ENCODE measurements around the gene PPP1R1B.

Gene PPP1R1B

DNA sequence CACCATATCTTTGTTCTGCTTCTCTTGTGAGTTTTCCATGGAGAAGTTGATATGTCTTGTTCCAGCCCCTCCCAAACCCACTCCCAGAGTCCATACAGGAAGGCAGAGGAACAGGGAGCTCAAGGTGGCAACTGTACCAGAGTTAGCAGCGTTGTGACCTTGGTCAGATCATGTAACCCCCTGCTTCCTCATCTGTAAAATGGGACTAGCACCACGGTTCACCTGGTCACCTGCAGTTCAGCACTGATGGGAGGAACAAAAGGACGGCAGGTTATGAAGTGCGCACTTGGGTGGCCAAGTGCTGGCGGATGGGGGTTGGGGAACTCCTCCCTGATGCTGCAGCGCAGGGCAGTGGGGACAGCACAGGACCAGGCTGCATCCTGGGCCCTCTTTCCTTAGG, 11.3 kb upstream of the PPP1R1B start:
- DNase-seq (ENCODE audit: low read depth in 2 of 2): no peak

GRCh38 chr17:39617100-39617445, 9.7 kb upstream of the PPP1R1B start:
- no peak for DNase-seq (ENCODE audit: low read depth in 2 of 2)

DNA sequence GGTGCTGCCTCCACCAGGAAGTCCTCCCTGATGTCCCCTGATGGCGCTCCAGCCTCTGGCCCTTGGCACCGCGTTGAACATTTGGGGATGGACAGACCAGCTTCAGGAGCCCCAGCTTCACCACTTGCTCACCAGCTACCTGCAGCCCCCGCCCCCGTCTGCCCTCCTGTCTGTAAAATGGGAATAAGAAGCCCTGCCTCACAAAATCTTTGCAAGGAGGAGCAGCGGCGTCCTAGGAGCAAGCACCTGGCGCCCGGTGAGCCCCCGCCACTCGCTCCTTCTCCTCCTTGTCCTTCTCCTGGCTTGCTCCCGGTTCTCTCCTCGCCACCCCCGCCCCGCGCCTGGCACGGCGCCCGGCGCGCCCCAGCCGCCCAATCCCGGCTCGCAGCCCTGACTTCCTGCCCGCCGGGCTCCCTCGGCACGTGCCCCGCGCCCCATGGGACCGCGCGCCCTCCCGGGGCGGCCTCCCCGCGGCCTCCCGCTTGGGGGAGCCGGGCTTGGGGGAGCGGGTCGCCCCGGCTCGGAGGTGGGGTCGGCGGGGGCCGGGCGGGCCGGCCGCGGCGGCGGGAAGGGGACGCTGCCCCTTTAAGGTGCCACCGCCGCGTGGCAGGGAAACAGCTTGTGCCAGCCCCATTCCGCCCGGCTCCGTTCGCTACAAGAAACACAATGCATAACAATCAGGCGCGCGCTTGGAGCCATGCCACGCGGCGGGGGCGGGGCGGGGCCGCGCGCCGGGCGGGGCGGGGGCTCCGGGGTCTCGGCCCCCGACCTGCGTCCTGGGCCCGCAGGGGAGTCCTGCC, 9.1 kb upstream of the PPP1R1B start:
- no peak for DNase-seq (ENCODE audit: low read depth in 2 of 2)

DNA sequence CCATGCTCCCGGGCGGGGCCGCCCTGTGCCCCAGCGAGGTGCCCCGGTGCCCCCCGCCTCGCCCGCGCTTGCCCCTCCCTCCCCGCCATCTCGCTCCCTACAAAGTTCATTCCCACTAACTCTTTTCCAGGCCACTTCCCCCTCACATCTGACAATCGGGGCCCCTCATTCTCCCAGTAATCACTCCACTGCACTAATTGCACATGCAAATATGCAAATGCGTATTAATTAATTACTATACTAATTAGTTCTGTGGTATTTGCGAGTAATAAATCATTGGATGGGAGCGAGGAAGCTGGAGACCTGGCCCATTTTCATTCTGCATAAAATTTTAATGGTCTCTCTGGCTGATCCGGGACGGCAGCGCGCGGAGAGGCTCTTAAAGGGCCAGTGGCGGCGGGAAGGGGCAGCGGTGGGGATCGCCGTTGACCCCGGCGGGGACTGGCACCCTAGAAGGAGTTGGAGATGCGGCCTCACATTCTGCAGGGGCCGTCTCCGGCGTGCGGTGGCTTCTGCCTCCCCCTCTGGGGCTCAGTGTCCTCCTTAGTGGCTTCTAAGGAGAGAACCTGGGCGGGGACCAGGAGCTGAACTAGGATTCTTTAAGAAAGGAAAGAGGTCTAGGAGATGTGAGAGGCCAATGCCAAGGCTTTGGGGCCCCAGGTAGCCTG, 8.4 kb upstream of the PPP1R1B start:
- no peak for DNase-seq (ENCODE audit: low read depth in 2 of 2)

GRCh38 chr17:39618956-39619785, 7.6 kb upstream of the PPP1R1B start:
- DNase-seq (ENCODE audit: low read depth in 2 of 2): no peak

- DNase-seq (ENCODE audit: low read depth in 2 of 2): no peak
These were observed 7.0 kb upstream of the PPP1R1B start for GRCh38 chr17:39619786-39620101.

DNA sequence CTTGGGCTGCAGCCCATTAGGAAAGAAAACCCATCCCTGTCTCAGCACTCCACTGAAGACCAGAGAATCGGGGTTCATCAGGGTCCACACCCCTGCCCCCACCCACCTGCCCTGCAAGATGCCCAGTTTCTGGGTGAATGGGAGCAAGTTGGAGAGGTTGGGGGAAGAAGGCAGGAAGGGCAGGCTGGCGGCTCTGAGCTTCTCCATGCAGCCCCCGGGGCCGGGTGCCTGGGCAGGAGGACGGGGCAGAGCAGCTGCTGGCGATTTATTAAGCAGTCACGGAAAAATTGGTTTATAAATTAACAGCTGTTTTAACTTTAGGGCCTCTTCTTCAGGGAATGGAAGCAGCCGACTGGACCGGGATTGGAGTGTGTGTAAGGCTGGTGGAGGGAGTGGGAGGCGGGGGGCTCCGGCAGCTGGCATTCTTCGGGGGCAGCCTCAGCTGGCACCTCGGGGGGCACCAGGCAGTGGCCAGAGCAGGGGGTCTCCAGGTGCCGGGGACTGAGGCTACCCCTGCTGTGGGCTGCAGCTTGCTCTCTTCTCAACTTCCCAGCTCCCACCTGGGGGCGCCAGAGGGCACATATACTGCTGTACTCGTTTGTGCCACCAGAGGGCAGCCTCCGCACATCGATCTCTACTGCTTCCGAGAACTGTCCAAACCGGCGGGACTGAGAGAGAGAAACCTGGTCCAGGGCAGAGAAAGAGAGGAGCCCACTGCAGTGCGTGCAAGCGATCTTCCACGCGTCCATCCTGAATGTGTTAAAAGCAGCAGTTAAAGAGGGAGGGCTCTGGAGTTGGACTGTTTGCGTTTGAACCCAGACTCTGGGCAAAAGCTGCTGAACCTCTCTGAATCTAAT, 5.0 kb upstream of the PPP1R1B start:
- DNase-seq (ENCODE audit: low read depth in 2 of 2): peak; percentile 35 to 40

GRCh38 chr17:39622380-39623006, 4.3 kb upstream of the PPP1R1B start:
- no peak for DNase-seq (ENCODE audit: low read depth in 2 of 2)

GRCh38 chr17:39623356-39623950, 3.3 kb upstream of the PPP1R1B start:
- DNase-seq (ENCODE audit: low read depth in 2 of 2): no peak

GRCh38 chr17:39624313-39624712, 2.4 kb upstream of the PPP1R1B start:
- no peak for DNase-seq (ENCODE audit: low read depth in 2 of 2)

- no peak for DNase-seq (ENCODE audit: low read depth in 2 of 2)
These were observed 1.5 kb upstream of the PPP1R1B start for GRCh38 chr17:39625198-39625785.

DNA sequence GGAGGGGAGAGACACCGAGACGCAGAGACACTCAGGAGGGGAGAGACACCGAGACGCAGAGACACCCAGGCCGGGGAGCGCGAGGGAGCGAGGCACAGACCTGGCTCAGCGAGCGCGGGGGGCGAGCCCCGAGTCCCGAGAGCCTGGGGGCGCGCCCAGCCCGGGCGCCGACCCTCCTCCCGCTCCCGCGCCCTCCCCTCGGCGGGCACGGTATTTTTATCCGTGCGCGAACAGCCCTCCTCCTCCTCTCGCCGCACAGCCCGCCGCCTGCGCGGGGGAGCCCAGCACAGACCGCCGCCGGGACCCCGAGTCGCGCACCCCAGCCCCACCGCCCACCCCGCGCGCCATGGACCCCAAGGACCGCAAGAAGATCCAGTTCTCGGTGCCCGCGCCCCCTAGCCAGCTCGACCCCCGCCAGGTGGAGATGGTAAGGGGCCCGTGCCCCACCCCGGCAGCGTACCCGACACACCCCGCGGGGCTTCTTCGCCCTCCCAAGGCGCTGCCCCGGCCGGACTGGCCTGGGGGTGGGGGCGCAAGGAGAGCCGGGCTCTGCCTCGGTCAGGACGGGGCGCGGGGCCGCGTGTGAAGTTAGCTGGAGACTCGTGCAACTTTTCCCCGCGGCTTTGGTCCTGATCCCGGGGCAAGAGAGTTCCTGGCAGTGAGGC, 427 bp downstream of the PPP1R1B start:
- DNase-seq (ENCODE audit: low read depth in 2 of 2): no peak

DNA sequence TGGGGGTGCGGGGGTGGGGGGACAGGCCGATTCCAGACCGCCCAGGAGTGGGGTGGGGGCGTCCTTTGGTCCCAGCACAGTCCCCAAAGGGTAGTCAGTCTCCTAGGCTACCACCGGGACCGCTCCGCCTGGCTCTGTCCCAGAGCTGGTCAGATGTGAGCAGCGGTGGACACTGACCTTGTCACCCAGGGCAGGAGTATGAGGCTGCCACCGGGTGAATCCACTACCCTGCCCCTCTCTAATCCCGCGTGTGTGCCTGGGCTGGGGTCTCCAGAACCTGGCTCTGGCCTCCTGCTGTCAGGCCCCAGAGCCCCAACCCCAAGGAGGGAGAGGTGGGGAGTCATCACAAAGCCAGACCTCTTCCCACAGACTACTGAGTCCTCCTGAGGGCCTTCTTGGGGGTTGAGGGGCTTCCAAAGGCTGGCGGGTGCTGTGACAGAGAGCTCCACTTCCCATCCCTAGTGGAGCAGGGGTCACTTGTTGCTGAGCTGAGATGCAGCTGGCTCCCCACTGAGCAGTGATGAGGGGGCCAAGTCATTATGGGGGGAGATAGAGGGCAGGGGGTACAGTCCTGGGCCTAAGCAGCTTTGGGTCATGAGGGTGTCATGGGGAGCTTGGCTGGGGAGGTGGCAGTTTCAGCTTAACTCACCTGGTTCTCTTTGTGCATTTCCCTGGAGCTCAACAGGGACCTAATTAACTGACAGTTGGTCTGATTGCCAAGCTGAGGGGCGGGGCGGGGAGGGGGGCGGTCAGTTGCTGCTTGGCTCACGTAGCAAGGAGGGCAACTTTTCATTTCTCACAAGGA, 1.2 kb downstream of the PPP1R1B start:
- DNase-seq (ENCODE audit: low read depth in 2 of 2): no peak

- DNase-seq (ENCODE audit: low read depth in 2 of 2): no peak
These were observed 2.1 kb downstream of the PPP1R1B start for GRCh38 chr17:39628655-39629493.

DNA sequence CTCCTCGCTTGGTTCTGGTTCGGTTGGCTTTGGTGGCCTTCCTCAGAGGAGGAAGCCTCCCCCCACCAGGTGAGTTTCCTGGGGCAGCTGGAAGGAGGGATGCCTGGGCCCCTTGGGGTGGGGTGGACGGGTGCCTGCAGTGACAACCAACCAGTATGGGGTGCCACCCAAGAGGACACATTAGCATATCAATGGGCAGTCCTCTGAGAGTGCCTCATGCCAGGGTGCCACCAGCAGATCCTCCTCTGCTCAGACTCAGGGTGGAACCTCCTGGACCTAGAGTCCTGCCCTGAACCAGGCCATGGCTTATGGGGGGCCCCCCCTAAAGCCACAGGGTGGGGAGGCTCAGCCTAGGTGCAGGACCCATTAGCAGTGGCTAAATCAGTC, 2.7 kb downstream of the PPP1R1B start:
- no peak for DNase-seq (ENCODE audit: low read depth in 2 of 2)

- no peak for DNase-seq (ENCODE audit: low read depth in 2 of 2)
These were observed 3.1 kb downstream of the PPP1R1B start for GRCh38 chr17:39629898-39630297.

DNA sequence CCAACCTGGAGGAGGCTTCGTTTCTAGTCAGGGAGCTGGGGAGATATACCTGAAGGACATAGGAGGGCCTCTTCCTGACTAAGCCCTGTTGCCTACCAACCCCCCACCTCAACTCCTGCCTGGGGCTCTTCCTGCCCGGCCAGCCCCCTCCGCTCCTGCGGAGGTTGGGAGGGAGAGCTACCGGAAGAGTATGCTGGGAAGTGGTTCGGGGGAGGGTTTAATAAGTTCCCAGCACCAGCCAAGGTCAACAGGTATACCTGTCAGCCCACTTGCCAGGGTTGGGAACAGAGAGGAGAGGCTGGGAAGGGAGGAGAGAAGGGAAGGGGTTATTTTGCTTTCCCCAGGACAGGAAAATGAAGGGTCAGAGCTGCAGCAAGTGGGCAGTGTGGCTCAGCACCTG, 4.7 kb downstream of the PPP1R1B start:
- no peak for DNase-seq (ENCODE audit: low read depth in 2 of 2)

All from fibroblast of skin of left biceps (primary cell).